COR-L47 (cell line): ENCODE data around the gene SH2B3.
A peak's percentile ranks its signal among the peaks of the same experiment; 100 is the strongest.
"Not testable (repeated sequence)": the region's sequence is repeated elsewhere in the genome, so short reads cannot be mapped to it uniquely, and the experiment has no call there.

Experiments used
- DNase-seq: peaks from one replicate; lab custom pipeline; 2025; lab: John Stamatoyannopoulos, UW

The SH2B3 gene

DNA sequence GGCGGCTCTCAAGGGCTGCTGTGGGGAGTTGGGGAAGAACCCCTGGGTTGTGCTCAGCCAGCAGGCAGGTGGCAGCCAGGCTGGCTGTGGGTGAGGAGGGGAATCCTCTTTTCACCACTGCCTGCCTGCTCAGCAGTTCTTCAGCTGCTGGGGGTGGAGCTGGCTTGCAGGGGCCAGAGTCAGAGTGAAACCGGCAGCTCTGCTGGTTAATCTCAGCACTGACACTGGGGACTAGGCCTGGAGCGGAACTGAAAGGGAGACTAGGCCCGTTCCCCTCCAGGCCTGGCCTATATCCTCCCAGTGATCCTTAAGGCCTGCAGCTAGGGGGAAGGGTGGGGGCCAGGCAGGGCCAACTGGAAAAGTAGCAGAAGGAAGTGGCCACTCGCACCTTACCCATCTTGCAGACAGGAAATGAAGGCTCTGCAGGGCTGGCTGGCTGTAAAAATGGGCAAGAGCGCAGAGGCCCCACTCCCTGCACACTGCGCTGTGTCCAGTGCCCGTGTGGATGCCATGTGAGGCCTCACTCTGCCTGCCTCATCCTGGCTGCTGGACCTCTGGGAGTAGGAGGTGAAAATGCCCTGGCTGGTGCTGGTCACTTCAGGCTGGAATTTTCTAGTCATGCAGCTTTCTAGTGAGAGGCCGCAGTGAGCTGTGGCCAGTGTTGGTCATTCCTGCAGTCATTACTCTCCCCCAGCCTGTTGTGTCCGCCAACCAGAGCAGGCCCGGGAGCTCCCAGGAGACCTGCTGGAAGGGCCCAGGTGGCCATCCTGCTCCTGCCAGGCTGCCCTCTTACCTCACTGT lies 39.4 kb downstream of the SH2B3 start:
- DNase-seq, result no peak

DNA sequence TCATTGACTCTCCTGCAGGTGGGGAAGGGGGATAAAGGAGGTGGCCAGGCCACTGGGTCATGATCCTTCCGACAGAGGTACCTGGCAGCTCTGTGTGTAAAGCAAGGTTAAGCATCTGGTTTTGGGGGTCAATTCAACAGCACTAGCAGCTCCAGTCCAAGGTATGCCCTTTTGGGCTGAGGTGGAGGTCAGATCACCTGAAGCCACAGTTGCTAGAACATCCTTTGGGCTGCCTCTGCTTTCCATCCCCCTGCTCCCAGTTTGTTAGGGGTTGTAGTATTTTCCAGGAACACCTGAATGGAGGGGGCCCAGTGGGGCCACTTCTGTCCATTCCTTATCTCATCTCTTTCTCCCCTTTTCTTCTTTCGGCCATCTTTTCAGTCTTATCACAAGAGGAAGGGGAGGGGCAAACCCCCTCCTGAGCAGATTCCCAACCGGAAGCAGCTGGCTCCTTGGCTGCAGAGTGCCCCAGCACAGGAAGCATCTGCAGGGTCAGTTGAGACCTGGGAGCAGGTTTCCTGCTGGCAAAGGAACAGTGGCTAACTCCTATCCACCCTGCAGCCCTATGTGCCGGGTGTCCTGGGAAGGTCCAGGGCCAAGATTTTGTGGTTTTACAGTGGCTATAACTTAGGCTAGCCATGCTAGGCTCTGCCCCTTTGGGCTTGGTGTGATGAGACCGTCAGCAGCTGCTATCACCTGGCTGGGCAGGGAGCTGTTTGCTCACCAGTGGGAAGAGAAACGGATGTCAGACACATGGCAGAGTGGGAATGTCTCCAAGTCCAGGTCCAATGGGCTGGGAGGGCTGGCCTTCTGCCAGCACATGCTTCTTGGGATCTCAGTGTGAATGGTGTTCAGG lies 40.2 kb downstream of the SH2B3 start:
- DNase-seq, result peak; percentile 79

DNA sequence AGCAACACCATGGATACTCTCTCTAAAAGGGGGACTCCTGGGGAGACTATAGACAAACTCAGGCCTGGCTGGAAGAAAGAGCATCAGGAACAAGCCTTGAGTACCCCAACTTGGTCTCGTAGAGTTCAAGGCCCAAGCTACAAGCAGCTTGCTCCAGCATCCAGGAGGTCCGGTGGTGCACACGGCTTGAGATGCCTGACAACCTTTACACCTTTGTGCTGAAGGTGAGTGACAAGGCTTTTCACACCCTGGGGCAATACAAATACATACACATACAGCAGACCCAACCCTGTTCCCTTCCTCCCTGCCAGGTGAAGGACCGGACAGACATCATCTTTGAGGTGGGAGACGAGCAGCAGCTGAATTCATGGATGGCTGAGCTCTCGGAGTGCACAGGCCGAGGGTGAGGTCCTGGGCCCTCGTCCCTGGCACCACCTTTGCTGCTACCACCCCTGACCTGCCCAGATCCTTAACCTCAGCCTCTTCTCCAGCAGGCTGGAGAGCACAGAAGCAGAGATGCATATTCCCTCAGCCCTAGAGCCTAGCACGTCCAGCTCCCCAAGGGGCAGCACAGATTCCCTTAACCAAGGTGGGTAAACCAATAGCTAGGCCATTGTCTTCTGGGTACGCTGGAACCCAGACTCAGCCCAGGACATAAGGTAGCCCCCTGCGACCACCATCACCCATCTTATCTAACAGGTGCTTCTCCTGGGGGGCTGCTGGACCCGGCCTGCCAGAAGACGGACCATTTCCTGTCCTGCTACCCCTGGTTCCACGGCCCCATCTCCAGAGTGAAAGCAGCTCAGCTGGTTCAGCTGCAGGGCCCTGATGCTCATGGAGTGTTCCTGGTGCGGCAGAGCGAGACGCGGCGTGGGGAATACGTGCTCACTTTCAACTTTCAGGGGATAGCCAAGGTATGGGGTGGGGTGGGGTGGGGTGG lies 41.2 kb downstream of the SH2B3 start:
- DNase-seq, result no peak

- no peak for DNase-seq
Observed at GRCh38 chr12:111447571-111448265, 42.0 kb downstream of the SH2B3 start.

DNA sequence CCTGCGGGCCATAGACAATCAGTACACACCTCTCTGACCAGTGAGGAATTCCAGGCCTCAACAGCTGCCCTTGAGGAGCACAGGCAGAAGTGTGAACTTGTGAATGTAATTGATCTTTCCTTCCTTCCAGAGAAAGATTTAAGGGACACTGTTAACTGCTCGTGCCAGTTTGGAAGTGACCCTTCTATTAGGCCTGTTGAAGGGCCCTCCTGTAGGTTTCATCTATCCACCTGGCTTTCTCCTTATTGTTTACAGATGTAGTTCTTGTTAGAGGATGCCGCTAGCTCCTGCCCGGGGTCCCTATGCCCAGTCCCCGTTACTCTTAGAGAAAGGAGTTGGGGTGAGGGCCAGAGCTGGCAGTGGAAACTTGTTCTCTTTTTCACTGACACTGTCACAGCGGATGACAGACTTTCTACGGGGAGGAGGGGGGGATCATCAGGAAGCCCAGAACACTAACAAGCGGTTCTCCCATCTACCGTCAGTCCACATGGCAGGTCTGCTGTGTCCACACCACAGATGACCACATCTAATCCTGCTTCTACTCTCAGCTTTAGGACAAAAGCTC lies 42.6 kb downstream of the SH2B3 start:
- DNase-seq, result no peak

- no peak for DNase-seq
Observed at GRCh38 chr12:111448846-111449790, 43.4 kb downstream of the SH2B3 start.

DNA sequence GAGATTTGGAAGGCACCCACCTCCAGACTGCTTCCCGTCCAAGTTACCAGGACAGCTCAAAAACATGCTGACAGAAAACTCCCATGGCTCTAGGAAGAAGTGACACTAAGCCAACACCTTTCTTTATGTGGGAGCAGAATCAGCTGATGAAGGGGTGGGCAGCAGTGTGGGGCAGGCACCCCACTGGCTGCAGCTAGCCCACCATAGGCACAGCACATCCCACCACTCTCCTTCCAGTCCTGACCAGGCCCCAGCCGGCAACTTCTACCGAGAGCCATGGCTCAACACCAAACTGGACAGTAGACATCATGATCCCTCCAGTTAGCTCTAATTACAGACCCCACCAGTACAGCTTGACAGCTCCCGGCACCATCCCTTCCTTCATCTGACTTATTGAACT lies 45.0 kb downstream of the SH2B3 start:
- no peak for DNase-seq

DNA sequence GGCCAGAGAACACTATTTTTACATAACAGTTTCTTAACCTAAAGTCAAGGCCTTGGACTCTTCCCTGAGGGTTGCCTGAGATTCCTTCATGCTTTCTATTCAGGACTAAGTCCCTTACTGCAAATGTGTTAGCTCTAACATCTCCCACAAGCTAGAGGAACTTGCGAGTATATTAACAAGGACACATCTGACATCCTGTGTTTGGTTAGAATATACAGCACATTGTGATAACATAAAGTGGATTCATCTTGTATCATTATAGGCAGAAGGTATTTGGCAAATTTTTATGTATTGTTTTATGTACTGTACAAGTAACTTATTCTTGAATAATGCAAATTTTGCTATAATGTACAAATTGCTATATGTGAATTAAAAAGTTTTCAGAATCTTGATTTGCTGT lies 45.5 kb downstream of the SH2B3 start:
- no peak for DNase-seq

- DNase-seq, result peak; percentile 36
Observed at GRCh38 chr12:111451649-111452129, 46.0 kb downstream of the SH2B3 start.

GRCh38 chr12:111453071-111453989 lies 47.6 kb downstream of the SH2B3 start:
- no peak for DNase-seq

DNA sequence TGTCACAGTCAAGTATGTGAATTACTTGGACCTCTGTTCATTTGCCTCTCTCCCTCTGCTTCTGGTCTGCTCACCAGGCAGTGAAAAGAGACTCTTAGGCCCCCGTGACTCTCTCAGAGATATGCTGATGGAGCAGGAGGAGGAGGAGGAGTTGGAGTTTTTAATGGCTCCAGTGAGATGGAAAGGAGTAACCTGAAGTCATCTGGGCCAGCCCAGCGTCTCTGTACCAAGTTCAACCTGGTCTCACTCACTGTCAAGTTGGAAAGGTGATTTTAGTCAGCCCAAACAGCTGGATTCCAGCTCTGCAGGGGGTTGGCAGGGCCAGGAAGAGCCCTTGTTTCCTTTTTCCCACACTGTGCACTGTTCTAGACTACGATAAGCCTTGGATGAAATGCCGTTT lies 48.6 kb downstream of the SH2B3 start:
- DNase-seq, result no peak

DNA sequence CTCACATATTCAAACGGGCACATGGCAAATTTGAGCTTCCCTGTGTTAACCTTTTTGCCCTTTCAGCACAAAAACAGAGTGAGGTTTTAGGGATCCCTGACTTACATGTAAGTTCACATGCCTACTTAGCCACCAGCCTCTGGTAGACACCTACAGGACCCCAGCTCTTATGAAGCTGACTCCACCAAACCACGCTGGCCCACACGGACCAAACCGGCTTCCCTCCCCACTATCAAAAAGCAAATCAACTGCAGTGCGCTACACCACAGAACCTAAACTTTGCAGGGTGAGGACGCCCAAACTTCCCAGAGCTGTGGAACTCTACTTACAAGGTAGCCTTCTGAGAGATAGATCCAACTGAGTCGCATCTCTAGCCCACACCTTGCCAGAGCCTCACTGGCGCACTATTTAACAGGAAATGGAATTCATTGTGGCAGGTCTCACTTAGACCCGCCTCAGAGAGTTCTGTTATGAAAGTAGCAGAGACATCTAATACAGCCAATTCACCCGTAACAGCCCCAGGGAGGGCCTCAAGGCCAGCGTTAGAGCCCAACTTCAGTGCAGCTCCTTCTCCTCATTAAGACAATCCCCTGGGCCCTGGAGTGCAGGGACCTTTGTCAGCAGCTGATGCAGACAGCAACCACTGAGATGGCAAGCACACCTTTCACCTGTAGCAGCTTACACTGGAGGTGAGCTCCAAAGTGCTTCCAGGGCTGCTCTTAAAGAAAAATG lies 49.2 kb downstream of the SH2B3 start:
- no peak for DNase-seq

GRCh38 chr12:111455448-111456320 lies 50.0 kb downstream of the SH2B3 start:
- no peak for DNase-seq

DNA sequence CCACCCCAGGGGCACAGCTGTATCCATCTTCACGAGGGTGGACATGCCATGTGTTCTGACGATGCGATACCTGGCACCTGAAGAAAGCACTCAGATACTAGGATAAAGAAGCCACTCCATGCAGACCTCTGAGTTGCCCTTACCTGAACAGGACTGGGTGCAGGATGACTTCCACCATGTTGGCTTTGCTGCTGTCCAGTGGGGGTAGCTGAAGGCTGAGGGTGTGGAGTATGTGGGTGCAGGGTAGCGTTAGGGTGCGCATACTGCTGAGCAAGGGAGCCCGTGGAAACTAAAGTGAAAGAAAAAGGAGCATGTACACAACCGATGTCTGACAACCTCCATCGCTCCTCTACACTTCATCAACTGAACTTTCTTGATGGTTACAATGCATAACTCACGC lies 51.3 kb downstream of the SH2B3 start:
- no peak for DNase-seq

DNA sequence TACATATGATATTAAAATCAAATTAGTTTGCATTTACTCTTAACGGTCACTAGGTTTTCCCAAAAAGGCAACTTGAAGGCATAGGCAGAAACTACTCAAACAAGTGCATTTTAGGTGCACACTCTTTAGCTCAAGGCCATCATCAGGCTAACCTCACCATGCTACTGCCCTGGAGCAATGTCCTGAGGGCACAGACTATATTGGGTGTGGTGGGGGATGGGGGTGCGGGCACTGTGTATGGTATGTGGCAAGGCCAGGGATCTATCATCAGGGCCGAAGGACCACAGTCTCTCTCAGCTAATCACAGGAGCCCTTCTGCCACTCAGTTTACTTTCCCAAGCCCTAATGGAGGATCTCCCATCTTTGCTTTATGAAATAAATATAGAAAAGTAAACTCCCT lies 51.9 kb downstream of the SH2B3 start:
- DNase-seq, result no peak

- no peak for DNase-seq
Observed at GRCh38 chr12:111458546-111459172, 52.9 kb downstream of the SH2B3 start.

DNA sequence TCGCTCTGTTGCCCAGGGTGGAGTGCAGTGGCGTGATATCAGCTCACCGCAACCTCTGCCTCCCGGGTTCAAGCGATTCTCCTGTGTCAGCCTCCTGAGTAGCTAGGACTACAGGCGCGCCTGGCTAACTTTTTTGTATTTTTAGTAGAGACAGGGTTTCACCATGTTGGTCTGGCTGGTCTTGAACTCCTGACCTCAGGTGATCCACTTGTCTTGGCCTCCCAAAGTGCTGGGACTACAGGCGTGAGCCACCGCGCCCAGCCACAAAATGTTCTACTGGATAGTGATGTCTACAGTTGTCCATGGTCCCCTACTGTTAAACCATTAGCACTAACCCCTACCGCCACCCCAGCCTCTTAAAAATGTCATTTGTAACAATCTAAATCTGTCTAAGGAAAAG lies 54.4 kb downstream of the SH2B3 start:
- not testable (repeated sequence) for DNase-seq
